ENCODE measurements around the gene SYNGR2. TPM values are rescaled to one million over a fixed set of nuclear protein-coding genes. Genes with fewer than 3 reads are reported as not detected.

The SYNGR2 gene
- total and polyA plus RNA-seq, 2 donors (not counting 3 experiments of a cell fraction or from before 2014, with no cell fraction given): 65.9 to 281 TPM

GRCh38 chr17:78125138-78125913 lies 43.1 kb upstream of the SYNGR2 start:
- Histone ChIP-seq H3K9ac (replicated peaks; ENCODE audit: extremely low read depth, insufficient read depth, low read length) (no peak overlapping the region), H3K27me3 (ENCODE audit: control insufficient read depth in 2 of 2, insufficient read depth in 2 of 2, low read length in 2 of 2) (no peaks in the 10 kb centered on the region), H3K4me3 (replicated peaks in 1 of 3; ENCODE audit: insufficient read depth in 1 of 3, low read depth in 1 of 3, low read length in 3 of 3) (no peak overlapping the region), H2AFZ (ENCODE audit: low read depth, low read length) (no peak overlapping the region), H3K4me1 (ENCODE audit: control insufficient read depth, extremely low read depth, insufficient read depth, low read length) (peaks cover 20% of the 10 kb centered on the region), H3K36me3 (ENCODE audit: control insufficient read depth in 2 of 2, extremely low read depth in 1 of 2, insufficient read depth in 2 of 2, low read length in 2 of 2) (peaks cover 0 to 14% of the 10 kb centered on the region in 2 experiments), H3K9me3 (replicated peaks; ENCODE audit: control insufficient read depth, insufficient read depth, low read length) (no peaks in the 10 kb centered on the region), H3K9me1 (replicated peaks; ENCODE audit: control insufficient read depth, extremely low read depth, insufficient read depth, low read length) (no peaks in the 10 kb centered on the region), H3K27ac (ENCODE audit: insufficient read depth, low read depth, low read length) (no peak overlapping the region), H4K20me1 (replicated peaks; ENCODE audit: control insufficient read depth, extremely low read depth, insufficient read depth, low read length) (no peaks in the 10 kb centered on the region), H3K4me2 (ENCODE audit: insufficient read depth, low read length) (no peak overlapping the region), H3K79me2 (ENCODE audit: control insufficient read depth, insufficient read depth, low read length) (no peaks in the 10 kb centered on the region)
- BruUV-seq (replicated peaks): no TSS peak
- DNase-seq (ENCODE audit: low read depth, low spot score) (no peak), FAIRE-seq (no peak)
- dilution Hi-C loops (cut with MboI; ENCODE audit: extremely low pct_ligation_motif_present, low sequenced_read_pairs) (no loop called here), intact Hi-C loops (cut with micrococcal nuclease) (loop anchor here (5.0 kb wide), 1 partner anchor 127 kb away; no protein-coding TSS in a partner anchor)
- CTCF ChIA-PET: interaction anchor here (1.3 to 1.9 kb wide), 2 partner anchors 10 to 17 kb away, joined by 3 to 8 read pairs; no protein-coding TSS in a partner anchor
- POLR2A ChIA-PET: no interaction called here
- no peak for TF ChIP-seq JUN (IDR thresholded peaks at IDR 0.05; ENCODE audit: borderline replicate concordance, insufficient read depth, insufficient read length, low read depth)
- TF ChIP-seq MAX (IDR thresholded peaks at IDR 0.05; ENCODE audit: insufficient read depth, insufficient read length): no peak
- TF ChIP-seq GATA2 (IDR thresholded peaks at IDR 0.05; ENCODE audit: insufficient read depth, insufficient read length, low read depth, low read length): no peak
- no peak for TF ChIP-seq MYC (IDR thresholded peaks at IDR 0.05; ENCODE audit: low read depth, low read length)
- TF ChIP-seq POLR2AphosphoS5 (IDR thresholded peaks at IDR 0.05; ENCODE audit: insufficient read depth, low read depth, low read length): no peak
- TF ChIP-seq EZH2 (IDR thresholded peaks at IDR 0.05; ENCODE audit: borderline replicate concordance, low read depth, low read length, severe bottlenecking): no peak
- no peak for TF ChIP-seq FOS (IDR thresholded peaks at IDR 0.05; ENCODE audit: borderline replicate concordance, insufficient read depth, low read length)
- TF ChIP-seq CTCF (IDR thresholded peaks at IDR 0.05; ENCODE audit: extremely low read depth in 1 of 2, insufficient read depth in 1 of 2, low read depth in 1 of 2, low read length in 2 of 2): no peak
- no peak for TF ChIP-seq POLR2A (IDR thresholded peaks at IDR 0.05; ENCODE audit: low read depth, low read length)

Data from endothelial cell of umbilical vein (primary cell).